GM10248 (cell line): ENCODE data around the gene TOR1A.

Experiments
- CTCF ChIA-PET: fragments of 300-600 bp; sonication (Branson Sonifier 250); formaldehyde crosslinking; extraction: SDS; loops from one replicate; lab custom pipeline; 2021; ENCODE audit warnings: antibody characterized with exemption; lab: Yijun Ruan, JAX
- POLR2A ChIA-PET: fragments of 350-650 bp; sonication (Branson Sonifier 250); formaldehyde crosslinking; extraction: SDS; loops from one replicate; lab custom pipeline; 2020; ENCODE audit warnings: antibody characterized with exemption; lab: Yijun Ruan, JAX
- DNase-seq: peaks from one replicate; pipeline ENCODE4 v3.0.0; 2012; ENCODE audit errors: extremely low spot score
- TF ChIP-seq, protein P1 (sequence below): IDR thresholded peaks from 2 replicates; pipeline ENCODE4 v1.5.1; 2012; ENCODE audit warnings: mild to moderate bottlenecking, low read depth; ENCODE audit errors: extremely low read depth, missing control alignments, control extremely low read depth

Gene TOR1A

DNA sequence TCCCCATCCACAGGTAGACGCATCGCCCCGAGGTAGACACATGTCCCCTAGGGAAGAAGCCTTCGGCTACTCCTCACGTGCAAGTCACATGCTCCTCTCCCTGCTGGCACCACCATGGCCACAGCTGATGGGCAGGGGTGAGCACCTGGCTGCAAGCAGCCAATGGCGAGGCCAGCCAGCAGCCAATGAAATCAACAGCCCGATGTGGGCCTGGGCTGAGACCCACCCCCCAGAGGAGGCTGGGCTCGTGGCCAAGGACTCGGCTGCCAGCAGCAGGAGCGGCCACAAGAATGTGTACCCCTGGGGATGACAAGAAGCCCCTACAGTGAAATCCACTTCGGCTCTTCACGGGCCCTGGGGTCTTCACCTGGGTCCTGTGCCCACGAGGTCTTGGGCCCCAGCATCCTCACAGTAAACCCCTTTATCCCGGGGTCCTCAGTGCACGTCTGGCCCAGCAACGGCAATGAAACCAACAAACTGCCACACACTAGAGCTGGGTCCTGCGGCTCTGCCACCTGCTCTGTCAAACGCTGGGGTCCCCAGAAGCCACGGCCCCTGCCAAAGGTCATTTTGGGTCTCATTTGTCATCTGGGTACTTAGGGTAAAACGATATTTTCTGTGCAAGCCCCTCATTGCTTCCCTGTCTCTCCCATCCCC lies 49.0 kb downstream of the TOR1A start:
- ChIA-PET POLR2A (no interaction called here), CTCF (interaction anchor here (1.4 to 3.5 kb wide), 2 partner anchors 37 to 48 kb away, joined by 5 to 23 read pairs; no protein-coding TSS in a partner anchor)
- no peak for DNase-seq
- TF ChIP-seq, protein P1, sequence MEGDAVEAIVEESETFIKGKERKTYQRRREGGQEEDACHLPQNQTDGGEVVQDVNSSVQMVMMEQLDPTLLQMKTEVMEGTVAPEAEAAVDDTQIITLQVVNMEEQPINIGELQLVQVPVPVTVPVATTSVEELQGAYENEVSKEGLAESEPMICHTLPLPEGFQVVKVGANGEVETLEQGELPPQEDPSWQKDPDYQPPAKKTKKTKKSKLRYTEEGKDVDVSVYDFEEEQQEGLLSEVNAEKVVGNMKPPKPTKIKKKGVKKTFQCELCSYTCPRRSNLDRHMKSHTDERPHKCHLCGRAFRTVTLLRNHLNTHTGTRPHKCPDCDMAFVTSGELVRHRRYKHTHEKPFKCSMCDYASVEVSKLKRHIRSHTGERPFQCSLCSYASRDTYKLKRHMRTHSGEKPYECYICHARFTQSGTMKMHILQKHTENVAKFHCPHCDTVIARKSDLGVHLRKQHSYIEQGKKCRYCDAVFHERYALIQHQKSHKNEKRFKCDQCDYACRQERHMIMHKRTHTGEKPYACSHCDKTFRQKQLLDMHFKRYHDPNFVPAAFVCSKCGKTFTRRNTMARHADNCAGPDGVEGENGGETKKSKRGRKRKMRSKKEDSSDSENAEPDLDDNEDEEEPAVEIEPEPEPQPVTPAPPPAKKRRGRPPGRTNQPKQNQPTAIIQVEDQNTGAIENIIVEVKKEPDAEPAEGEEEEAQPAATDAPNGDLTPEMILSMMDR = no peak

DNA sequence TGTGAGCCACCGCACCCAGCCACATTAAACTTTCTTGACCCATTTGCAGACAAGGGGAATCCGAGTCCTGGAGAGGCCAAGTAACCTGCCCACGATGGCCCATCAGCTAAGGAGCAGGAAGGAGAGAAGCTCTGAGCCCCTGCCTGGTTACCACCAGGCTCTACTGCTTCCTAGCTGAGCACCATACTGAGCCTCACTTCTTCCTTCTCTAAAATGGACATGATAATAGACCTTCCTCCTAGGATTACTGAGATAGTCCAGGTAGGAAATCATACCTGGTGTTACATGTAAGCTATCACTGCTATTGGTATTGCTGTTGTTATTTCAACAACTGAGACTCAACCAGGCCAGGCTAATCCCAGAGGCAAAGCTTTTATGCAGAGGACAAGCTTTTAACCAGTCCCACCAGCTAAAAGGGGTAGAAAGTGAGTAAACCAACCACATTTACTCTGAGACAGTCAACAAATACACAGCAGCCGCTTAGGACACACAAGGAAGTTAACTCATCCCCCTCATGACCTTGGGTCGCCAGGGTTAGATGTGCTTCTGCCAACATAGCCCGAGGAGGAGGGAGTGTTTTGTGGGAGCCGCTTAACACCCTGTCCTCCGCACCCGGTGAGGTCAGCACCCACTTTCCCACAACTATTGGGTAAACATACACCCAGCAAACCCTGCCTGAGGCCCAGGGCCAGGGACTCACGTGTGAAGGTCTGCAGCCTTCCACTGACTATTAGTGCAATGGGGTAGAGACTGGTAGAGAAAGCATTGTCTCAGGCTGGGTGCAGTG lies 50.5 kb downstream of the TOR1A start:
- ChIA-PET POLR2A (no interaction called here), CTCF (interaction anchor here (1.0 to 4.2 kb wide), 4 partner anchors 9 to 46 kb away, joined by 3 to 27 read pairs (median 9); no protein-coding TSS in a partner anchor)
- TF ChIP-seq, protein P1 = no peak
- no peak for DNase-seq

DNA sequence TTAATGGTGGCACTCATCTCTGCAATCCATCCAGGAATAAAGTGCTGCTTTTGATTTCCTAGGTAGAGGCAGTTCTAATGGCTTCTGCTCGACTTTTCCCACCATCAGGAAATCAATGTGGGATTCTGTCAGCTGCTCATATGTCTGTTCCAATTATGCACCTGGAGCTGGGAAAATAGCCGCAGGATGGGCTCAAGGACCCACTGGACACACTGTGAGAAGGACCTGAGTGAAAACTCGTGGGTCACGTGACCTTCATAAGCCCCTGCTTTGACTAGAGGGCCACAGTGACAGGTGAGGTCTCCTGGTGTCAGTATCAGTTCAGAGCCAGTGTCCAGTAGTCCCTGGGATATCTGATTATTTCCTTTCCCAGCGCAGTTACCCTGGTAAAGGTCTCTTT lies 53.2 kb downstream of the TOR1A start:
- ChIA-PET POLR2A (interaction anchor here (0.7 kb wide), 1 partner anchor 40 kb away, joined by 3 read pairs; no protein-coding TSS in a partner anchor), CTCF (interaction anchor here (4.2 kb wide), 1 partner anchor 12 kb away, joined by 27 read pairs; no protein-coding TSS in a partner anchor)
- TF ChIP-seq, protein P1 = no peak
- DNase-seq = no peak

DNA sequence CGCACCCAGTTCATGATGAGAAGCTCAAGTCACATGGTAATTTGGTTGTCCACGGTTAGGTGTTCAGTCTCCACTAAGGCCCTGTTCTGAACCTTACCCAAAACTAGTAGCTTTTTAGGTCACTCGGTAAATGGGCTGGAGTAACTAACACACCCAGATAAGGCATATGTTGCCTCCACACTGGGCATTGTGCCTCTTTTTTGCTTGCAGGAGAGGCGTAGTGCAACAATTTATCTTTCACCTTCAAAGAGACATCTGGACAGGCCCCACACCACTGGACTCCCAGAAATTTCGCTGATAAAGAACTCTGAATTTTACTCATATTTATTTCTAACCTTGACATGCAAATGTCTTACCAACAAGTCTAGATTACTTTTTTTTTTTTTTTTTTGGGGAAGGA lies 54.3 kb downstream of the TOR1A start:
- no peak for DNase-seq
- ChIA-PET CTCF (no interaction called here), POLR2A (no interaction called here)
- TF ChIP-seq, protein P1 = no peak

DNA sequence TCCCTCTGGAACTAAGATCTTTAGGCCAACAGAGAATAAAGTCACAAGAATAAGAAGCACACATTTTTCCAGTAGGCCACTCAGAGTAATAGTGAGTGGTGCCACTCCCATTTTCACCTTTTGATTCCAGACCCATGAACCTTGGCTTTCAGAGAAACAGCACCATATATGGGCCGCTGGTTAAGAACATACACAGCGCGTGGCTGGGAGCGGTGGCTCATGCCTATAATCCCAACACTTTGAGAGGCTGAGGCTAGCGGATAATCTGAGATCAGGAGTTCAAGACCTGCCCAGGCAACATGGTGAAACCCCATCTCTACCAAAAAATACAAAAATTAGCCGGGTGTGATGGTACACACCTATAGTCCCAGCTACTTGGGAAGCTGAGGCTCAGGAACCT lies 55.5 kb downstream of the TOR1A start:
- ChIA-PET POLR2A (no interaction called here), CTCF (no interaction called here)
- DNase-seq = no peak
- TF ChIP-seq, protein P1 = no peak

DNA sequence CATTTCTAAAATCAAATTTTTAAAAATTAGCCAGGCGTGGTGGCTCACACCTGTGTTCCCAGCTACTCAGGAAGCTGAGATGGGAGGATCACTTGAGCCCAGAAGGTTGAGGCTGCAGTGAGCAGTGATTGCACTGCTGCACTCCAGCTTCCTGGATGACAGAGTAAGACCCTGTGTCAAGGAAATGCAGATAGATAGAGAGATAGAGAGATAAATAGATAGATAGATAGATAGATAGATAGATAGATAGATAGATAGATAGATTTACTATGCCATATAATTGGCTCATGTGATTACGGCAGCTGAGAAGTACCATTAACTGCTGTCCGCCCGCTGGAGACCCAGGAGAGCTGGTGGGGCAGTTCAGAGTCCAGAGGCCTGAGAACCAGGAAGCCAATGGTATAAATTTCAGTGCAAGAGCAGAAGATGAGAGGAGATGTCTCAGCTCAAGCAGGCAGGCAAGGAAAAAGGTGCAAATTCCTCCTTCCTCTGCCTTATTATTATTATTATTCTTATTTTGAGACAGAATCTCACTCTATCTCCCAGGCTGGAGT lies 58.1 kb downstream of the TOR1A start:
- TF ChIP-seq, protein P1 = no peak
- ChIA-PET CTCF (no interaction called here), POLR2A (no interaction called here)
- no peak for DNase-seq
